MM.1S (cell line): ENCODE results near the gene HOMER2.

Experiments used
- DNase-seq: peaks from one replicate; pipeline ENCODE4 v3.0.0-alpha.2; 2015
- H2AFZ ChIP-seq: fragments of 300-600 bp; sonication (generic); 2 replicates; pipeline ENCODE4 v1.6.0; 2016; ENCODE audit warnings: antibody characterized with exemption, low read length
- H3F3A ChIP-seq: fragments of 300-600 bp; sonication (generic); 2 replicates; pipeline ENCODE4 v1.6.1; 2016; ENCODE audit warnings: mild to moderate bottlenecking, antibody characterized with exemption, low read length, moderate library complexity, mixed read lengths; ENCODE audit not compliant: insufficient read depth
- H3K27ac ChIP-seq: fragments of 300-600 bp; sonication (generic); 2 replicates; pipeline ENCODE4 v1.5.1; 2016; ENCODE audit warnings: mild to moderate bottlenecking, low read length
- H3K27me3 ChIP-seq: fragments of 300-600 bp; sonication (generic); replicated peaks from 2 replicates; pipeline ENCODE4 v1.6.0; 2016; ENCODE audit warnings: low read length; ENCODE audit not compliant: insufficient read depth
- H3K36me3 ChIP-seq: fragments of 300-600 bp; sonication (generic); replicated peaks from 2 replicates; pipeline ENCODE4 v1.6.1; 2016; ENCODE audit warnings: mild to moderate bottlenecking, low read length, mixed read lengths; ENCODE audit not compliant: insufficient read depth
- H3K4me1 ChIP-seq: fragments of 300-600 bp; sonication (generic); 2 replicates; pipeline ENCODE4 v1.6.1; 2016; ENCODE audit warnings: low read length, mixed read lengths
- H3K4me2 ChIP-seq: fragments of 300-600 bp; sonication (generic); 2 replicates; pipeline ENCODE4 v1.6.0; 2016; ENCODE audit warnings: low read depth, low read length
- H3K4me3 ChIP-seq: fragments of 300-600 bp; sonication (generic); 2 replicates; pipeline ENCODE4 v1.5.1; 2016; ENCODE audit warnings: low read length, mixed read lengths
- H3K79me2 ChIP-seq: fragments of 300-600 bp; sonication (generic); 2 replicates; pipeline ENCODE4 v1.6.1; 2016; ENCODE audit warnings: mixed run types, low read length, mixed read lengths
- H3K9ac ChIP-seq: fragments of 300-600 bp; sonication (generic); 2 replicates; pipeline ENCODE4 v1.6.1; 2016; ENCODE audit warnings: low read length, mixed read lengths
- H3K9me2 ChIP-seq: fragments of 300-600 bp; sonication (generic); replicated peaks from 2 replicates; pipeline ENCODE4 v1.6.1; 2016; ENCODE audit warnings: mild to moderate bottlenecking, low read length, mixed read lengths; ENCODE audit not compliant: insufficient read depth
- H3K9me3 ChIP-seq: fragments of 300-600 bp; sonication (generic); replicated peaks from 2 replicates; pipeline ENCODE4 v1.6.1; 2016; ENCODE audit warnings: mild to moderate bottlenecking, low read length, mixed read lengths; ENCODE audit not compliant: insufficient read depth
- H4K20me1 ChIP-seq: fragments of 300-600 bp; sonication (generic); 2 replicates; pipeline ENCODE4 v1.6.1; 2016; ENCODE audit warnings: mild to moderate bottlenecking, low read length, moderate library complexity, mixed read lengths; ENCODE audit not compliant: insufficient read depth
- EZH2 ChIP-seq: fragments of 300-600 bp; sonication (generic); optimal IDR thresholded peaks from 2 replicates; pipeline ENCODE3; 2017; ENCODE audit warnings: low read depth, mild to moderate bottlenecking, antibody characterized with exemption, low read length, mixed read lengths
- EZH2phosphoT487 ChIP-seq: fragments of 300-600 bp; sonication (generic); IDR thresholded peaks from 2 replicates; pipeline ENCODE4 v1.6.1; 2018; ENCODE audit warnings: antibody characterized with exemption, low read length
- TF ChIP-seq, protein P1 (sequence below): fragments of 300-600 bp; sonication (generic); IDR thresholded peaks from 2 replicates; pipeline ENCODE4 v1.5.1; 2016; ENCODE audit warnings: antibody characterized with exemption, low read length, mixed read lengths

Gene HOMER2

DNA sequence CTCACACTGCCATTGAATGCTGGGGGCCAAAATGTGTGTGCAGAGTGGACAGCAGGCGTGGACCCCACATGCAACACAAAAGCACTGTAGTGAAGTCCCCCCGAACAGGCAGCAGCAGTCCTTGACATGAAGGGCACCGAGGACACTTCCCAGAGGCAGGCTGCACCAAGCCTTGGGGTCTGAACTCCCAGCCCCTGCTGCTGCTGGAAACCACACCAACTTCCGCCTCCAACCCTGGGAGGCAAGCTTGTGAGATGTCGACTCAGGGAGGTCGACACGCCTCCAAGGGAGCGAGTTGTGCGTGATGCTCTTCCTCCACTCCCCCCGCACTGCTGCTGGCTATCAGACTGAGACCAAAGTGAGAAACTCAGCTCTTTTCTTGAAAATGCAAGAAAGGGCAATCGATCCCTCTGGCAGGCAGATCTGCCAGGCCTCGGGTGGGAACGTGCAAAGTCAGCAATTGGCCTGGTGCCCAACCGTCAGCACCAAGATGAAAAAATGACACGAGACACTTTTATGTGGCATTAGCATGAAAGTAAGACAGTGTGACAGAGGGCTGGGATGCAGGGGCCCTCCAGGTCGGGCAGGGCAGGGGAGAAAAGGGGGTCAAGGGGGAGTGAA lies 99.5 kb downstream of the HOMER2 start:
- Histone ChIP-seq H3K27ac (no peak overlapping the region), H3K4me3 (no peak overlapping the region), H3K4me2 (no peak overlapping the region), H3K27me3 (no peaks in the 10 kb centered on the region), H3K9ac (no peak overlapping the region), H3K9me3 (no peaks in the 10 kb centered on the region), H3K4me1 (no peaks in the 10 kb centered on the region), H3K9me2 (no peaks in the 10 kb centered on the region), H3K36me3 (no peaks in the 10 kb centered on the region), H3F3A (no peaks in the 10 kb centered on the region), H4K20me1 (no peaks in the 10 kb centered on the region), H2AFZ (no peak overlapping the region), H3K79me2 (no peaks in the 10 kb centered on the region)
- TF ChIP-seq EZH2 (no peak), EZH2phosphoT487 (no peak)
- TF ChIP-seq, protein P1, sequence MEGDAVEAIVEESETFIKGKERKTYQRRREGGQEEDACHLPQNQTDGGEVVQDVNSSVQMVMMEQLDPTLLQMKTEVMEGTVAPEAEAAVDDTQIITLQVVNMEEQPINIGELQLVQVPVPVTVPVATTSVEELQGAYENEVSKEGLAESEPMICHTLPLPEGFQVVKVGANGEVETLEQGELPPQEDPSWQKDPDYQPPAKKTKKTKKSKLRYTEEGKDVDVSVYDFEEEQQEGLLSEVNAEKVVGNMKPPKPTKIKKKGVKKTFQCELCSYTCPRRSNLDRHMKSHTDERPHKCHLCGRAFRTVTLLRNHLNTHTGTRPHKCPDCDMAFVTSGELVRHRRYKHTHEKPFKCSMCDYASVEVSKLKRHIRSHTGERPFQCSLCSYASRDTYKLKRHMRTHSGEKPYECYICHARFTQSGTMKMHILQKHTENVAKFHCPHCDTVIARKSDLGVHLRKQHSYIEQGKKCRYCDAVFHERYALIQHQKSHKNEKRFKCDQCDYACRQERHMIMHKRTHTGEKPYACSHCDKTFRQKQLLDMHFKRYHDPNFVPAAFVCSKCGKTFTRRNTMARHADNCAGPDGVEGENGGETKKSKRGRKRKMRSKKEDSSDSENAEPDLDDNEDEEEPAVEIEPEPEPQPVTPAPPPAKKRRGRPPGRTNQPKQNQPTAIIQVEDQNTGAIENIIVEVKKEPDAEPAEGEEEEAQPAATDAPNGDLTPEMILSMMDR = no peak
- DNase-seq = no peak

DNA sequence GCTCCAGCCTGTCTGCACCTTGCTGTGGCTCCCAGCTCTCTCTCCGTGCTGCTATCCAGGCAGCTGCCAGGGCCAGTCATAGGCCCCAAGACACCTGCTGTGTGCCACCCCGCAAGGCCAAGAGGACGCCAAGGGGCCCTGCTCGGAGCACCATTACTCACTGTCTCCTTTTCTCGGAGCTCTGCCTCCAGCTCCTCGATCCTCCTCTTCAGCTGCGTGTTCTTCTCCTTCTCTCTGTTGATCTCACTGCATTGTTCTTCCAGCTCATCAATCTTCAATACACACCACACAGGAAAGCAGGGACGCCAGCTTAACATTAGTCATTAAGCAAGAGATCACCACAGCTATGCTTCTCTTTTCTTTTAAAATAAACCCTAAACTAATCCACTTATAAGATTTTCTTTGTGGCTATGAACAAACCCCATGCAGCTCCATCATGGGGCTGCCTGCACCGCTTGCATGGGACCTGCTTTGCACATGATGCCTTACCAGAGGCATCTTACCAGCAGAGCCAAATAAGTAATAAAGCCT lies 100.5 kb downstream of the HOMER2 start:
- H3F3A ChIP-seq = no peaks in the 10 kb centered on the region
- no peaks in the 10 kb centered on the region for H3K36me3 ChIP-seq
- no peaks in the 10 kb centered on the region for H3K79me2 ChIP-seq
- H3K9ac ChIP-seq = no peak overlapping the region
- no peak for TF ChIP-seq EZH2phosphoT487
- TF ChIP-seq EZH2 = no peak
- TF ChIP-seq, protein P1 = no peak
- no peaks in the 10 kb centered on the region for H3K9me3 ChIP-seq
- no peaks in the 10 kb centered on the region for H4K20me1 ChIP-seq
- H3K9me2 ChIP-seq = no peaks in the 10 kb centered on the region
- DNase-seq = no peak
- no peak overlapping the region for H3K4me3 ChIP-seq
- H3K4me2 ChIP-seq = no peak overlapping the region
- H3K27me3 ChIP-seq = no peaks in the 10 kb centered on the region
- H3K4me1 ChIP-seq = no peaks in the 10 kb centered on the region
- H3K27ac ChIP-seq = no peak overlapping the region
- no peak overlapping the region for H2AFZ ChIP-seq

DNA sequence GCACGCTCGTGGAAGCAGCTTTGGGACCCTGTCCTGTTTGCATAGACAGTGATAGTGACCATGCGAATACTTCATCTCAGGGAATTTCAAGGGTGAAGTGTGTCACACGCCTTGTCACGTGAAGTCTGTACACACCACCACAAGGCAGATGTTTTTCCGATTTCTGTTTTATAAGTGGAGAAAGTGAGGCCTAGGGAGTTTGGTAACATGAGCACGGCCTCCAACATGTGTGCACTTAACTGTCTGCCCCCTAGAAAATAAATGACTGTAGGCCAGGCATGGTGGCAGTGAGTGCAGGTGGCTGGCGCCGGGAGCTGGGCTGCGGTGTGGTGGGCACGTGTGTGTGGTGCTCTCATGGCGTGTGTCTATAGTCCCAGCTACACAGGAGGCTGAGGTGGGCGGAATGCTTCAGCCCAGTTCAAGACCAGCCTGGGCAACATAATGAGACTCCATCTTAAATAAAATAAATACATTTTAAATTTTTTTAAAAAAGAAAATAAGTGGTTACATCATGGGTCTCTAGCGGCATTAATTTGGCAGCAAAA lies 101.1 kb downstream of the HOMER2 start:
- Histone ChIP-seq H3K79me2 (no peaks in the 10 kb centered on the region), H3F3A (no peaks in the 10 kb centered on the region), H3K4me2 (no peak overlapping the region), H3K9me2 (no peaks in the 10 kb centered on the region), H3K4me1 (no peaks in the 10 kb centered on the region), H3K27ac (no peak overlapping the region), H3K36me3 (no peaks in the 10 kb centered on the region), H3K27me3 (no peaks in the 10 kb centered on the region), H4K20me1 (no peaks in the 10 kb centered on the region), H3K9me3 (no peaks in the 10 kb centered on the region), H3K4me3 (no peak overlapping the region), H3K9ac (no peak overlapping the region), H2AFZ (no peak overlapping the region)
- DNase-seq = no peak
- TF ChIP-seq, protein P1 = no peak
- TF ChIP-seq EZH2phosphoT487 (no peak), EZH2 (no peak)
